Medulla oblongata (tissue), 1 donor: ENCODE data around the gene ATRX.
A peak's percentile ranks its signal among the peaks of the same experiment; 100 is the strongest.
"Not testable (repeated sequence)": the region's sequence is repeated elsewhere in the genome, so short reads cannot be mapped to it uniquely, and the experiment has no call there.

ENCODE experiments used
- DNase-seq: peaks from one replicate; pipeline ENCODE4 v3.0.0-alpha.2; 2015; ENCODE audit errors: extremely low spot score

ATRX gene

GRCh38 chrX:77621453-77621852 is 164.6 kb downstream of the ATRX start:
- not testable (repeated sequence) for DNase-seq

GRCh38 chrX:77617206-77617605 is 168.8 kb downstream of the ATRX start:
- DNase-seq = no peak

- DNase-seq = no peak
Measured at GRCh38 chrX:77603635-77604336, 182.2 kb downstream of the ATRX start.

GRCh38 chrX:77597511-77597910 is 188.5 kb downstream of the ATRX start:
- DNase-seq = no peak

- no peak for DNase-seq
Measured at GRCh38 chrX:77597090-77597489, 188.9 kb downstream of the ATRX start.

GRCh38 chrX:77595848-77596247 is 190.2 kb downstream of the ATRX start:
- DNase-seq = no peak

- no peak for DNase-seq
Measured at GRCh38 chrX:77572322-77572721, 213.7 kb downstream of the ATRX start.

GRCh38 chrX:77565278-77565677 is 220.7 kb downstream of the ATRX start:
- DNase-seq = no peak

- DNase-seq = no peak
Measured at GRCh38 chrX:77564823-77565222, 221.2 kb downstream of the ATRX start.

GRCh38 chrX:77561372-77561771 is 224.6 kb downstream of the ATRX start:
- DNase-seq = no peak

- no peak for DNase-seq
Measured at GRCh38 chrX:77556276-77556675, 229.7 kb downstream of the ATRX start.

- no peak for DNase-seq
Measured at GRCh38 chrX:77548751-77549150, 237.3 kb downstream of the ATRX start.

GRCh38 chrX:77539778-77540177 is 246.2 kb downstream of the ATRX start:
- DNase-seq = not testable (repeated sequence)

- not testable (repeated sequence) for DNase-seq
Measured at GRCh38 chrX:77531261-77531660, 254.8 kb downstream of the ATRX start.

GRCh38 chrX:77528034-77528433 is 258.0 kb downstream of the ATRX start:
- DNase-seq = no peak

GRCh38 chrX:77527233-77528001 is 258.6 kb downstream of the ATRX start:
- DNase-seq = peak; percentile 3

GRCh38 chrX:77519765-77520164 is 266.3 kb downstream of the ATRX start:
- DNase-seq = no peak

GRCh38 chrX:77514177-77514576 is 271.8 kb downstream of the ATRX start:
- DNase-seq = no peak

- no peak for DNase-seq
Measured at GRCh38 chrX:77510007-77510406, 276.0 kb downstream of the ATRX start.

- no peak for DNase-seq
Measured at GRCh38 chrX:77505227-77505626, 280.8 kb downstream of the ATRX start.

- DNase-seq = no peak
Measured at GRCh38 chrX:77502951-77503525, 283.0 kb downstream of the ATRX start.

GRCh38 chrX:77500164-77500563 is 285.9 kb downstream of the ATRX start:
- DNase-seq = not testable (repeated sequence)
